K562 (cell line): Measurements from ENCODE around the gene NUB1. TPM values are rescaled to one million over a fixed set of nuclear protein-coding genes. Genes with fewer than 3 reads are reported as not detected.

Experiments used
- CREM ChIP-seq: IDR thresholded peaks from 2 replicates; pipeline ENCODE4 v1.6.1; 2014; ENCODE audit warnings: antibody characterized with exemption, low read depth
- ELF4 ChIP-seq: fragments of 450-650 bp; formaldehyde crosslinking; IDR thresholded peaks from 2 replicates; pipeline ENCODE4 v1.4.0; 2022; ENCODE audit warnings: missing genetic modification characterization
- FIP1L1 ChIP-seq: fragments of 200-400 bp; formaldehyde crosslinking; IDR thresholded peaks from 2 replicates; pipeline ENCODE4 v1.6.1; 2018; ENCODE audit warnings: mild to moderate bottlenecking, low read depth, low read length; ENCODE audit not compliant: poor library complexity, severe bottlenecking
- FOXA3 ChIP-seq, 2 experiments: fragments of 450-650 bp in 1 of 2; sonication (generic) in 1 of 2; formaldehyde crosslinking; IDR thresholded peaks in 1 of 2; conservative IDR thresholded peaks in 1 of 2; 2 replicates each; pipeline versions ENCODE4 v1.4.0 to v1.8.0; 2020 to 2022; ENCODE audit warnings: mild to moderate bottlenecking in 2 of 2, missing genetic modification reagents in 1 of 2
- GTF2E2 ChIP-seq: fragments of 200-800 bp; sonication (Bioruptor generic); IDR thresholded peaks from 2 replicates; pipeline ENCODE4 v1.6.1; 2016; ENCODE audit warnings: missing genetic modification characterization, missing compliant biosample characterization
- KLF1 ChIP-seq: fragments of 450-650 bp; IDR thresholded peaks from 2 replicates; pipeline ENCODE4 v1.6.1; 2016; ENCODE audit warnings: missing genetic modification characterization, missing compliant biosample characterization
- MAX ChIP-seq: sonication (generic); formaldehyde crosslinking; IDR thresholded peaks from 2 replicates; pipeline ENCODE4 v1.9.0; 2022; ENCODE audit warnings: mild to moderate bottlenecking, missing genetic modification reagents
- MITF ChIP-seq: IDR thresholded peaks from 2 replicates; pipeline ENCODE4 v1.6.1; 2014; ENCODE audit warnings: antibody characterized with exemption
- MLLT1 ChIP-seq, 2 experiments: fragments of 450-650 bp; IDR thresholded peaks; 2 replicates each; pipeline ENCODE4 v1.6.1; 2016
- NFE2L1 ChIP-seq: fragments of 450-650 bp; IDR thresholded peaks from 2 replicates; pipeline ENCODE4 v1.6.1; 2016; ENCODE audit warnings: missing genetic modification characterization, low read depth, mild to moderate bottlenecking, missing compliant biosample characterization, moderate library complexity, borderline replicate concordance
- POLR2A ChIP-seq: fragments of 450-650 bp; conservative IDR thresholded peaks from 2 replicates; pipeline ENCODE4 v1.6.1; 2016
- RBM39 ChIP-seq: fragments of 200-400 bp; formaldehyde crosslinking; optimal IDR thresholded peaks from 2 replicates; pipeline ENCODE3; 2018; ENCODE audit warnings: low read depth, low read length
- RNF2 ChIP-seq: sonication (generic); IDR thresholded peaks from 2 replicates; pipeline ENCODE4 v1.6.1; 2016
- RUNX1 ChIP-seq: sonication (generic); IDR thresholded peaks from 2 replicates; pipeline ENCODE4 v1.6.1; 2016; ENCODE audit warnings: antibody characterized with exemption, low read depth
- SPI1 ChIP-seq: IDR thresholded peaks from 2 replicates; pipeline ENCODE4 v1.6.1; 2011; ENCODE audit warnings: low read depth, low read length, control low read depth, borderline replicate concordance
- THRA ChIP-seq: fragments of 450-650 bp; IDR thresholded peaks from 2 replicates; pipeline ENCODE4 v1.6.1; 2017; ENCODE audit warnings: mild to moderate bottlenecking, moderate library complexity
- ZBTB33 ChIP-seq: sonication (generic); formaldehyde crosslinking; IDR thresholded peaks from 2 replicates; pipeline ENCODE4 v1.8.1; 2023; ENCODE audit warnings: mild to moderate bottlenecking, missing genetic modification reagents
- ZBTB9 ChIP-seq: fragments of 450-650 bp; formaldehyde crosslinking; IDR thresholded peaks from 2 replicates; pipeline ENCODE4 v1.4.0; 2020; ENCODE audit warnings: mild to moderate bottlenecking, moderate library complexity
- polyA plus RNA-seq, 8 experiments: library from polyadenylated mRNA; depleted of rRNA in 4 of 8; stranded (reverse) in 5 of 8; unstranded in 3 of 8; fragments of >200 nt; fragmentation: Nextera tagmentation in 2 of 8; fragmentation: Illumina TruSeq in 1 of 8; extraction: Ambion mirVana in 2 of 8; extraction: Trizol in 1 of 8; gene quantifications; 2 replicates each; pipeline versions ENCODE4 v1.2.1 to v1.2.3, GENCODE V29; 2011 to 2014; ENCODE audit warnings: inconsistent platforms in 1 of 8, missing spikeins in 1 of 8
- total RNA-seq, 7 experiments: library from RNA; depleted of rRNA in 6 of 7; stranded (reverse); fragments of >200 nt in 6 of 7; fragmentation: Illumina TruSeq in 2 of 7; extraction: Trizol in 2 of 7; gene quantifications; 2 replicates each; pipeline versions ENCODE4 v1.2.1 to v1.2.3, GENCODE V29; 2011 to 2021; ENCODE audit warnings: low replicate concordance in 1 of 7

Gene NUB1
- total and polyA plus RNA-seq, 9 of the 15 experiments (the other 6 are each of a cell fraction or from before 2014, with no cell fraction given), result 43.2 to 159 (median 85.2) TPM

GRCh38 chr7:151393031-151393977, 51.7 kb downstream of the NUB1 start (continued):
- TF ChIP-seq MITF (no peak), ZBTB33 (CRISPR knock-in tag) (no peak), THRA (no peak), GTF2E2 (tag) (no peak), ELF4 (CRISPR knock-in tag) (no peak), RNF2 (no peak), POLR2A (no peak), ZBTB9 (CRISPR knock-in tag) (no peak), MAX (CRISPR knock-in tag) (peak; percentile 55; the same call in 1 of the 2 replicates), FIP1L1 (no peak), KLF1 (tag) (no peak), MLLT1 (IDR thresholded peaks at IDR 0.05) (no peak), RBM39 (no peak), FOXA3 (CRISPR knock-in tag; conservative IDR thresholded peaks at IDR 0.05 in 1 of 2, IDR thresholded peaks at IDR 0.05 in 1 of 2) (no peak), RUNX1 (no peak), SPI1 (peak; percentile 73), CREM (no peak), NFE2L1 (tag) (no peak)
